ENCODE data around the gene ADAMTS14.

DNA sequence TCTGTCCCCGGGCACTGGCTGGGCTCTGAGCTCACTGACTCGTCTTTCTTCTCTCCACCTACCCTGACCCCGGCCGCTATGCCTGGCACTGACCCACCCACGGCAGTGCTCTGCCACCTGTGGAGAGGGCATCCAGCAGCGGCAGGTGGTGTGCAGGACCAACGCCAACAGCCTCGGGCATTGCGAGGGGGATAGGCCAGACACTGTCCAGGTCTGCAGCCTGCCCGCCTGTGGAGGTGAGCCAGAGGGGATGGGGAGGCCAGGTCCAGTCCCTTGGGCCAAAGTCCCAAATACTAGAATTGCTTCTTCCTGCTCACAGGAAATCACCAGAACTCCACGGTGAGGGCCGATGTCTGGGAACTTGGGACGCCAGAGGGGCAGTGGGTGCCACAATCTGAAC lies 85.5 kb downstream of the ADAMTS14 start:
- TF ChIP-seq POLR2A (IDR thresholded peaks at IDR 0.05; ENCODE audit: low read depth, low read length), result no peak
- TF ChIP-seq POLR2AphosphoS5 (IDR thresholded peaks at IDR 0.05; ENCODE audit: low read depth, low read length), result no peak
- no peak for TF ChIP-seq TAF1 (IDR thresholded peaks at IDR 0.05; ENCODE audit: borderline replicate concordance, low read depth, low read length)

All from GM12892 (cell line).